Heart right ventricle (tissue), 16 donors: ENCODE measurements around the gene EXT2. TPM values are rescaled to one million over a fixed set of nuclear protein-coding genes. Genes with fewer than 3 reads are reported as not detected.

Experiments
- ATAC-seq, 8 donors: fragments of 200-7000 bp; cut with Tn5 transposase; one replicate each; pipeline ENCODE4 v1.9.1; 2020; ENCODE audit warnings: mild to moderate bottlenecking in 8 of 8, moderate library complexity in 8 of 8, moderate number of reproducible peaks in 1 of 8
- DNase-seq, 2 donors: peaks; one replicate each; pipeline ENCODE4 v3.0.0-alpha.2; 2020
- H3K27ac ChIP-seq, 10 donors: fragments of 200-600 bp; sonication (generic) in 2 of 10; one replicate each; pipeline versions ENCODE4 v1.5.0 to v1.8.0; 2020 to 2022; ENCODE audit warnings: mild to moderate bottlenecking in 3 of 10
- H3K27me3 ChIP-seq, 7 donors: fragments of 200-600 bp; one replicate each; pipeline ENCODE4 v1.8.0; 2021 to 2022; ENCODE audit warnings: mild to moderate bottlenecking in 2 of 7
- H3K36me3 ChIP-seq, 9 donors: fragments of 200-600 bp; sonication (generic) in 1 of 9; one replicate each; pipeline versions ENCODE4 v1.5.0 to v1.8.0; 2020 to 2022; ENCODE audit warnings: mild to moderate bottlenecking in 2 of 9
- H3K4me1 ChIP-seq, 9 donors: fragments of 200-600 bp; sonication (generic) in 1 of 9; one replicate each; pipeline versions ENCODE4 v1.5.0 to v1.8.0; 2020 to 2022; ENCODE audit warnings: mild to moderate bottlenecking in 4 of 9
- H3K4me3 ChIP-seq, 10 donors: fragments of 200-600 bp; sonication (generic) in 2 of 10; one replicate each; pipeline versions ENCODE4 v1.5.0 to v1.8.0; 2020 to 2022; ENCODE audit warnings: mild to moderate bottlenecking in 7 of 10, moderate library complexity in 2 of 10
- H3K9me3 ChIP-seq, 11 donors: fragments of 200-600 bp in 10 of 11; sonication (generic) in 2 of 11; one replicate each; pipeline versions ENCODE4 v1.5.0 to v1.8.0; 2013 to 2022; ENCODE audit warnings: mild to moderate bottlenecking in 2 of 11, control low read depth in 1 of 11, moderate library complexity in 1 of 11
- WGBS, 2 donors: extraction: QIAGEN DNeasy Blood & Tissue Kit; methylation state at CpG; one replicate each; pipeline ENCODE4 v1.1.7; 2013; ENCODE audit warnings: inconsistent platforms in 1 of 2; 5-methylcytosine and 5-hydroxymethylcytosine counted together
- intact Hi-C, 10 donors: fragments of 100-400 bp; cut with DNase I; formaldehyde crosslinking; loops; one replicate each; pipeline versions ENCODE4 v1.11.1 to v1.14.2; 2022
- polyA plus RNA-seq, 2 donors: library from polyadenylated mRNA; stranded (reverse); fragments of 200-250 nt; gene quantifications; one replicate each; pipeline ENCODE4 v1.2.3, GENCODE V29; 2013
- total RNA-seq, 10 donors: library from RNA; stranded (reverse); fragmentation: NEBNext Ultra II Directional in 3 of 10; extraction: Animal tissue kit (Norgen Biotek cat#: 25700) in 3 of 10; gene quantifications; one replicate each; pipeline versions ENCODE4 v1.2.1 to v1.2.4, GENCODE V29; 2021 to 2023
- TF ChIP-seq, protein P1 (sequence below), 9 donors: fragments of 200-600 bp; sonication (generic) in 2 of 9; IDR thresholded peaks; one replicate each; pipeline versions ENCODE4 v1.5.0 to v1.8.0; 2021 to 2022; ENCODE audit warnings: antibody characterized with exemption in 9 of 9, mild to moderate bottlenecking in 5 of 9, moderate library complexity in 1 of 9
- donor health status: Arrhythmogenic right ventricular cardiomyopathy.
- donor health status: ischemic (EF 13 %, LVEDD 7.1; RV severe dilation, severe dysfunction).
- donor health status: healthy with polysubstance abuse.
- donor health status: DM: no; HTN: yes; CAD: no.
- donor health status: DM: no; HTN: no; CAD: no.
- donor health status: ischemic (EF 25% LVEDD 6.9; RV normal size, moderate dysfunction).
- donor health status: ischemic (EF 25% LVEDD 5.7; RV mildly dilated, moderate dysfunction).
- donor health status: healthy.
- donor health status: DM: yes; HTN: yes; CAD: no.
- donor health status: Ischemic cardiomyopathy.
- donor health status: ischemic (EF 35%, LVEDD 5.7; RV mildly dilated, moderate dysfunction).
- donor health status: nonischemic (EF 11% LVEDD 7.7; RV severe dilation, severe dysfunction).
- donor health status: DM: yes; HTN: yes; CAD: no.
- donor health status: PGD.
- donor health status: ischemic (EF 29% LVEDD 5.4; RV normal size, mild dysfunction).
- donor health status: nonischemic (EF 23%, LVEDD 6.1; RV moderate dilation, normal function).

Gene EXT2
- total and polyA plus RNA-seq, 12 donors, result 18.7 to 35.1 (median 28.2) TPM

DNA sequence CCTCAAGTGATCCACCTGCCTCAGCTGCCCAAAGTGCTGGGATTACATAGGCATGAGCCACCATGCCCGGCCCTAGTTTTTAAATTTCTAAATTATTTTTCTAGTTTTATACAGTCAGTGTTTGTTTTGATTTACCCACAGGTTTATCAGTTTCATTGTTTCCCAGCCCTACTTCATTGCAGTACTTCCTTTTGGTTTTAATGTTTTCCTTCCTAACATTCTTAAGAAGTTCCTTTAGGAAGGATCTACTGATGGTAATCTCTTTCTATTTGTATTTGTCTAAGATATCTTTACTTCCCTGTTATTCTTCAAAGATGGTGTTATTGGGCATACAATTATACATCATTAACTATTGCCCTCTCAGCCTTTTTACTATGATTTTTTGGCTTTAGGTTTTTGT, 4.9 kb upstream of the EXT2 start:
- no peak for ATAC-seq
- Histone ChIP-seq H3K27me3 (no peaks in the 10 kb centered on the region), H3K36me3 (peaks cover 0 to 11% (median 0%) of the 10 kb centered on the region in 9 donors), H3K9me3 (peaks cover 0 to 5% (median 0%) of the 10 kb centered on the region in 11 donors), H3K4me1 (peaks cover 0 to 27% (median 10%) of the 10 kb centered on the region in 9 donors), H3K4me3 (no peak overlapping the region), H3K27ac (no peak overlapping the region)
- intact Hi-C loops, result no loop called here
- TF ChIP-seq, protein P1, sequence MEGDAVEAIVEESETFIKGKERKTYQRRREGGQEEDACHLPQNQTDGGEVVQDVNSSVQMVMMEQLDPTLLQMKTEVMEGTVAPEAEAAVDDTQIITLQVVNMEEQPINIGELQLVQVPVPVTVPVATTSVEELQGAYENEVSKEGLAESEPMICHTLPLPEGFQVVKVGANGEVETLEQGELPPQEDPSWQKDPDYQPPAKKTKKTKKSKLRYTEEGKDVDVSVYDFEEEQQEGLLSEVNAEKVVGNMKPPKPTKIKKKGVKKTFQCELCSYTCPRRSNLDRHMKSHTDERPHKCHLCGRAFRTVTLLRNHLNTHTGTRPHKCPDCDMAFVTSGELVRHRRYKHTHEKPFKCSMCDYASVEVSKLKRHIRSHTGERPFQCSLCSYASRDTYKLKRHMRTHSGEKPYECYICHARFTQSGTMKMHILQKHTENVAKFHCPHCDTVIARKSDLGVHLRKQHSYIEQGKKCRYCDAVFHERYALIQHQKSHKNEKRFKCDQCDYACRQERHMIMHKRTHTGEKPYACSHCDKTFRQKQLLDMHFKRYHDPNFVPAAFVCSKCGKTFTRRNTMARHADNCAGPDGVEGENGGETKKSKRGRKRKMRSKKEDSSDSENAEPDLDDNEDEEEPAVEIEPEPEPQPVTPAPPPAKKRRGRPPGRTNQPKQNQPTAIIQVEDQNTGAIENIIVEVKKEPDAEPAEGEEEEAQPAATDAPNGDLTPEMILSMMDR (IDR thresholded peaks at IDR 0.05), result no peak
- 64 to 86% methylated on average over 1 of the region's 1 CpG for WGBS, 2 donors
- DNase-seq, result no peak

DNA sequence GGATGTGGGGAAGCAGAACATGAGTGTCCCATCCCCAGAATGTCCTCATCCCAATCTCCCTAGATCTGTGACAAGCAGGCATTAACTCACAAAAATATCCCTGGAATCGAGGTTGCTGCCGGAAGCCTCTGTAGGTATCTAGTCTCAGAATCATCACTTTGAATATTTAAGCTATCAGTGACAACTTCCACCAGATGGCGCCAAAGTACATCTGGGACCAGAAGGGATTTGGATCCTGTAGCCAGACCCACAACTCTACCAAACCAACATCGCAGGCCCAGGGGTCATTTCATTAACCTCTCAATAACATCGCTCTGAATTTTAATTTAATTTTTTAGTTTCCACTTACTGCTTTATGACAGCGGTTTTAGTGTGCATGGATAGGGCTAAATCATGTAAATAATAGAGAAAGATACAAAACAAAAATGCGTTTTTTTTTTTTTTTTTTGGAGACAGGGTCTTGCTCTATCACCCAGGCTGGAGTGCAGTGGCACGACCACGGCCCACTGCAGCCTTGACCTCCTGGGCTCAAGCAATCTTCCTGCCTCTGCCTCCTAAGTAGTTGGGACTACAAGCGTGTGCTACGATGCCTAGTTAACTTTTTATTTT, 1.1 kb upstream of the EXT2 start:
- TF ChIP-seq, protein P1 (IDR thresholded peaks at IDR 0.05), result peak; percentile 72 to 87 (median 81)
- Histone ChIP-seq H3K4me3 (no peak overlapping the region), H3K9me3 (peaks cover 0 to under 1% (median 0%) of the 10 kb centered on the region in 11 donors), H3K27ac (no peak overlapping the region), H3K4me1 (peaks cover 0 to 47% (median 23%) of the 10 kb centered on the region in 9 donors), H3K27me3 (no peaks in the 10 kb centered on the region), H3K36me3 (no peaks in the 10 kb centered on the region)
- 29 to 31% methylated on average over 11 of the region's 11 CpGs for WGBS, 2 donors
- intact Hi-C loops, result loop anchor here in 4 of 10 donors (2.0 kb wide), 1 partner anchor 444 kb away; no protein-coding TSS in a partner anchor
- peak in 7 of 8 donors; percentile 39 to 81 (median 68) for ATAC-seq
- DNase-seq, result peak; percentile 29 to 87

DNA sequence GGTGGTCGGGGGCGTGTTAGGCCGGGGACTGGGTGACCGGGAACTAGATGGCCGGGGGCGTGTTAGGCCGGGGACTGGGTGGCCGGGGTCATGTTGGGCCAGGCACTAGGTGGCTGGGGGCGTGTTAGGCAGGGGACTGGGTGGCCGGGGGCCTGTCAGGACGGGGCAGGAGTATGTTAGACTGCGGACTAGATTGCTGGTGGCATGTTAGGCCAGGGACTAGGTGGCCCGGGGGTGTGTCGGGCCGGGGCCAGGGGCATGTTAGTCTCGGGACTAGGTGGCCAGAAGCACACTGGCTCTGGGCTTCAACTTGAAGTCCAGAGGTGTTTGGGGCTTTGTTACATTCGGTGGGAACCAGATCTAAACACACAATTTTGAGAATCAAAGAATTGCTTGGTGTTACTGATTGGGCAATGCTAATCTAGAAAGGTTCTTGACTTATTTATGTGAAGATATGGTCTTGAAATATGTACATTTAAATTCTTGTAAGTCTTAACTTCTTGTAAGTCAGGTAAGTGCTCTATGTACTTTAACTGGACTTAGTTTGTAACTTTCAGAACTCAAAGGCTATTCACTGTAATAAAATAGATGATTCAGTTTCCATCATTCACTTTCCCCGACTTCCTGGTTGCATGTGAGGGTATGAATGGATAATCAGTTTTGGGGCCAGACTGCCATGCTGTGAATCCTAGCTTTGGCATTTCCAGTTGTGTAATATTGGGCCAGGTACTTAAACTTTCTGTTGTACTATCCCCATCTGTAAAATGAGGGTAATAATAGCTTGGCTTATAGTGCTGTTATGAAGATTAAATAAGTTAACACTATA, 1.1 kb downstream of the EXT2 start:
- Histone ChIP-seq H3K9me3 (no peaks in the 10 kb centered on the region), H3K27me3 (no peaks in the 10 kb centered on the region), H3K27ac (peak overlapping the region in 5 of 10 donors; percentile 82 to 88 (median 86)), H3K4me3 (peak overlapping the region; percentile 70 to 90 (median 86)), H3K4me1 (peaks cover 0 to 41% (median 29%) of the 10 kb centered on the region in 9 donors), H3K36me3 (peaks cover 0 to 7% (median 0%) of the 10 kb centered on the region in 9 donors)
- DNase-seq, result no peak
- peak in 6 of 8 donors; percentile 5 to 44 (median 13) for ATAC-seq
- 10 to 15% methylated on average over 18 of the region's 18 CpGs for WGBS, 2 donors
- TF ChIP-seq, protein P1 (IDR thresholded peaks at IDR 0.05), result no peak
- intact Hi-C loops, result loop anchor here in 1 of 10 donors (5.0 kb wide), 1 partner anchor 446 kb away; no protein-coding TSS in a partner anchor

DNA sequence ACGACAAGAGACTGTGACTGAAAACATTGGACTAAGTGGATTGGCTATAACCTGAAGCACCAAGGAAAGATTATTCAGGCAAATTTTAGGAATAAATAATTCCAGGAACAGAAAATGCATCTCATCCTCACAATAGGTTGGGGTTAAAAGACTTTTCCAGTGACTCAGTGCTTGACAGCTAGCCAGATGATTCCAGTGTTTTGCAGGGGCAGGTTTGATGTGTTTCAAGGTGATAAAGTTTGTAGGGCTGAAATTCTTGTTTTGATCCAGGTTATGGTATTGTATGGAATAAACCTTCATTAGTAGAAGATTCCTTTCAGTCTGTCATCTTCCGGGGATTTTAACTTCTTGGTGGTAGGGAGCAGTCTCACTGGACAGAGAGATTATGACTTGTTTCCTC, 2.3 kb downstream of the EXT2 start:
- H3K27ac ChIP-seq, result no peak overlapping the region
- TF ChIP-seq, protein P1 (IDR thresholded peaks at IDR 0.05), result no peak
- intact Hi-C loops, result loop anchor here in 1 of 10 donors (5.0 kb wide), 1 partner anchor 444 kb away; no protein-coding TSS in a partner anchor
- H3K9me3 ChIP-seq, result no peaks in the 10 kb centered on the region
- peaks cover 0 to 53% (median 32%) of the 10 kb centered on the region in 9 donors for H3K4me1 ChIP-seq
- no peak for DNase-seq
- WGBS, 2 donors, result 90 to 92% methylated on average over 2 of the region's 2 CpGs
- H3K36me3 ChIP-seq, result peaks cover 0 to 7% (median 0%) of the 10 kb centered on the region in 9 donors
- H3K4me3 ChIP-seq, result no peak overlapping the region
- H3K27me3 ChIP-seq, result no peaks in the 10 kb centered on the region
- ATAC-seq, result no peak
